ENCODE results near the gene RPL18A. TPM values are rescaled to one million over a fixed set of nuclear protein-coding genes. Genes with fewer than 3 reads are reported as not detected.
"Not testable (repeated sequence)": the region's sequence is repeated elsewhere in the genome, so short reads cannot be mapped to it uniquely, and the experiment has no call there.

RPL18A gene
- total RNA-seq, 4 donors from 2014 or later: 1,544 to 1,849 (median 1,738) TPM

GRCh38 chr19:17879466-17879865 is 19.8 kb downstream of the RPL18A start:
- TF ChIP-seq POLR2A (IDR thresholded peaks at IDR 0.05) (no peak), CTCF (IDR thresholded peaks at IDR 0.05) (no peak), EP300 (IDR thresholded peaks at IDR 0.05) (no peak)
- no peak for DNase-seq (ENCODE audit: low spot score in 2 of 2)
- H3K27ac ChIP-seq: no peak overlapping the region
- no peaks in the 10 kb centered on the region for H3K9me3 ChIP-seq
- 66 to 84% methylated on average over 7 of the region's 7 CpGs for WGBS, 2 donors
- H3K27me3 ChIP-seq: peaks cover 0 to 52% of the 10 kb centered on the region in 2 donors
- H3K4me1 ChIP-seq: no peaks in the 10 kb centered on the region
- H3K4me3 ChIP-seq: no peak overlapping the region
- H3K36me3 ChIP-seq: no peaks in the 10 kb centered on the region

- H3K27me3 ChIP-seq: peaks cover 0 to 31% of the 10 kb centered on the region in 2 donors
- no peak overlapping the region for H3K27ac ChIP-seq
- H3K4me1 ChIP-seq: no peaks in the 10 kb centered on the region
- 66 to 71% methylated on average over 7 of the region's 7 CpGs for WGBS, 2 donors
- DNase-seq (ENCODE audit: low spot score in 2 of 2): no peak
- H3K4me3 ChIP-seq: no peak overlapping the region
- TF ChIP-seq EP300 (IDR thresholded peaks at IDR 0.05): no peak
- TF ChIP-seq CTCF (IDR thresholded peaks at IDR 0.05): no peak
- no peak for TF ChIP-seq POLR2A (IDR thresholded peaks at IDR 0.05)
- H3K9me3 ChIP-seq: no peaks in the 10 kb centered on the region
- no peaks in the 10 kb centered on the region for H3K36me3 ChIP-seq
Observed at GRCh38 chr19:17881701-17882100, 22.0 kb downstream of the RPL18A start.

- DNase-seq (ENCODE audit: low spot score in 2 of 2): no peak
- Histone ChIP-seq H3K4me1 (no peaks in the 10 kb centered on the region), H3K9me3 (no peaks in the 10 kb centered on the region), H3K4me3 (no peak overlapping the region), H3K27ac (no peak overlapping the region), H3K27me3 (peaks cover 0 to 13% of the 10 kb centered on the region in 2 donors), H3K36me3 (no peaks in the 10 kb centered on the region)
- TF ChIP-seq POLR2A (IDR thresholded peaks at IDR 0.05) (no peak), EP300 (IDR thresholded peaks at IDR 0.05) (no peak), CTCF (IDR thresholded peaks at IDR 0.05) (no peak)
- WGBS, 2 donors: 70 to 83% methylated on average over 16 to 33 of the region's 33 CpGs
Observed at GRCh38 chr19:17883627-17884410, 24.1 kb downstream of the RPL18A start.

- no peaks in the 10 kb centered on the region for H3K9me3 ChIP-seq
- TF ChIP-seq EP300 (IDR thresholded peaks at IDR 0.05) (no peak), CTCF (IDR thresholded peaks at IDR 0.05) (no peak), POLR2A (IDR thresholded peaks at IDR 0.05) (no peak)
- H3K36me3 ChIP-seq: no peaks in the 10 kb centered on the region
- H3K27me3 ChIP-seq: peaks cover 0 to 22% of the 10 kb centered on the region in 2 donors
- no peaks in the 10 kb centered on the region for H3K4me1 ChIP-seq
- WGBS, 2 donors: 73 to 75% methylated on average over 7 of the region's 7 CpGs
- H3K27ac ChIP-seq: no peak overlapping the region
- H3K4me3 ChIP-seq: no peak overlapping the region
- no peak for DNase-seq (ENCODE audit: low spot score in 2 of 2)
Observed at GRCh38 chr19:17886515-17886914, 26.8 kb downstream of the RPL18A start.

GRCh38 chr19:17887221-17887620 is 27.5 kb downstream of the RPL18A start:
- not testable (repeated sequence) for DNase-seq (ENCODE audit: low spot score in 2 of 2); H3K4me3 ChIP-seq; H3K36me3 ChIP-seq; H3K4me1 ChIP-seq; H3K9me3 ChIP-seq; H3K27ac ChIP-seq
- peaks cover 0 to 24% of the 10 kb centered on the region in 2 donors for H3K27me3 ChIP-seq
- 75 to 85% methylated on average over 4 of the region's 4 CpGs for WGBS, 2 donors
